COLO668 (cell line): ENCODE measurements around the gene NPC1L1.
"Not testable (repeated sequence)": the region's sequence is repeated elsewhere in the genome, so short reads cannot be mapped to it uniquely, and the experiment has no call there.

Experiments
- DNase-seq: peaks from one replicate; lab custom pipeline; 2025; ENCODE audit not compliant: unreplicated experiment; lab: John Stamatoyannopoulos, UW

NPC1L1 gene

GRCh38 chr7:44565097-44565794 is 24.1 kb upstream of the NPC1L1 start:
- DNase-seq: peak; percentile 77

GRCh38 chr7:44564606-44565005 is 23.5 kb upstream of the NPC1L1 start:
- DNase-seq: no peak

- no peak for DNase-seq
These were observed 22.1 kb upstream of the NPC1L1 start for GRCh38 chr7:44563171-44563679.

GRCh38 chr7:44562622-44562962 is 21.5 kb upstream of the NPC1L1 start:
- not testable (repeated sequence) for DNase-seq

- DNase-seq: peak; percentile 30
These were observed 21.0 kb upstream of the NPC1L1 start for GRCh38 chr7:44561962-44562621.

- no peak for DNase-seq
These were observed 20.4 kb upstream of the NPC1L1 start for GRCh38 chr7:44561481-44561880.

GRCh38 chr7:44559485-44559884 is 18.4 kb upstream of the NPC1L1 start:
- no peak for DNase-seq

- no peak for DNase-seq
These were observed 16.4 kb upstream of the NPC1L1 start for GRCh38 chr7:44557485-44557884.

- no peak for DNase-seq
These were observed 14.2 kb upstream of the NPC1L1 start for GRCh38 chr7:44555350-44555749.

GRCh38 chr7:44552473-44553005 is 11.4 kb upstream of the NPC1L1 start:
- DNase-seq: not testable (repeated sequence)

- no peak for DNase-seq
These were observed 8.3 kb upstream of the NPC1L1 start for GRCh38 chr7:44549457-44549856.

- no peak for DNase-seq
These were observed 7.8 kb upstream of the NPC1L1 start for GRCh38 chr7:44548893-44549292.

- no peak for DNase-seq
These were observed 6.6 kb upstream of the NPC1L1 start for GRCh38 chr7:44547536-44548231.

- DNase-seq: no peak
These were observed 913 bp upstream of the NPC1L1 start for GRCh38 chr7:44541876-44542610.

GRCh38 chr7:44540592-44541027 is 520 bp downstream of the NPC1L1 start:
- DNase-seq: no peak

- no peak for DNase-seq
These were observed 1.2 kb downstream of the NPC1L1 start for GRCh38 chr7:44539669-44540506.

GRCh38 chr7:44538798-44539668 is 2.1 kb downstream of the NPC1L1 start:
- DNase-seq: no peak

- no peak for DNase-seq
These were observed 2.9 kb downstream of the NPC1L1 start for GRCh38 chr7:44538093-44538797.

GRCh38 chr7:44537442-44537841 is 3.7 kb downstream of the NPC1L1 start:
- no peak for DNase-seq
